Right hindlimb (tissue), 1 donor: ENCODE data around the gene PSMD13.
"Not testable (repeated sequence)": the region's sequence is repeated elsewhere in the genome, so short reads cannot be mapped to it uniquely, and the experiment has no call there.

Experiments
- DNase-seq: peaks from one replicate; pipeline ENCODE4 v3.0.0-alpha.2; 2018

The PSMD13 gene

DNA sequence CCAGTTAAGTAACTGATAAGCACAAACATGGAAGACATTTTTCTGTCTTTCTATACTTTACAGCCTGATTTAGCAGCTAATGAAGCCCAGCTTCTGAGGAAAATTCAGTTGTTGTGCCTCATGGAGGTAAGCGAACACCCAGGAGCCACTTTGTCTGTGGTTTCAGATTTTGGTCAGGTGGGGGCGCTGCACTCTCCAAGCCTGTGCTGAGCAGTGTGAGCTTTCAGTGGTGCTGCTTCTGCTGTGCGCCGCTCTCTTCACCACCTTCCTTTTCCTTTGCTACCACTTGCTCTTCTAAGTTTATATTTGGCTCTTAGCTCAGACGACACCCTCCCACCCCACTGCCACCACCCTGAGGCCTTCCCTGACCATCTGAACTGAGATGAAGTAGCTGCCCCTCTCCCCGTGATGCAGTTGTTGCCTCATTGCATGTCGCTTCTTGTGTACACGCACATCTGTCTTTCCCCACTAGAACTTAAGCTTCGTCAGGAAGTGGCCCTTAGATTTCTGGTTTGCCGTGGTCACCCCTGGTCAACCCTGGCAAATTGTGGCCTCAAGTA, 14.0 kb downstream of the PSMD13 start:
- peak; percentile 59 for DNase-seq

DNA sequence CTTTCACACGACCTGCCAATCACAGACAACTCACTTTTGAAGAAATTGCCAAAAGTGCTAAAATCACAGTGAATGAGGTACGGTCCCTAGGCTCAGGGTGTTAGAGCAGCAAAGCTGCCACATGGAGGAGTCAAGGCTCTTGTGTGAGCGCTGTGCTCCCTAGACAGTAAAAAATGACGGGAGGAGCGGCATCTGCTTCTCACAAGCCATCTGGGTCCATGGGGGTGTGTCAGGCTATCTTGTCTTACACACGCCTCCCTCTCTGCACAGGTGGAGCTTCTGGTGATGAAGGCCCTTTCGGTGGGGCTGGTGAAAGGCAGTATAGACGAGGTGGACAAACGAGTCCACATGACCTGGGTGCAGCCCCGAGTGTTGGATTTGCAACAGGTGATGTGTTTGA, 14.8 kb downstream of the PSMD13 start:
- no peak for DNase-seq

DNA sequence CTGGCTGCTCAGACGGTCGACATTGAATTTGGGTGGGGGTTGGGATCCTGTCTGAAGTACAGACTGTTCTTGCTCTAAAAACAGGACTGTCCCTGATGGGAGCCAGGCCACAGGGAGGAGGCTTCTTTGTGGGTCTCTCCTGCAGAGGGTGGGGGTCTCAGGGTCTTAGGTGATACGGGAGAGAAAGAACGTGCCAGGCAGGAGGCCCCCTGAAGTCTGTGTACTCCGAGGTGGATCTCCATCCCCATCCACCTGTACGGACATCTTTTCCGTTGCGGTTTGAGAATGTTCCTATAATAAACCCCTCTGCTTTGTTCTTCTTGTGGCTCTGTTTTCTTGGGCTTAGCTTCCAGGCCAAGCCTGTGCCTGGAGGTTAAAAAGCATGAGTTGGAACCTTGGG, 15.9 kb downstream of the PSMD13 start:
- no peak for DNase-seq

DNA sequence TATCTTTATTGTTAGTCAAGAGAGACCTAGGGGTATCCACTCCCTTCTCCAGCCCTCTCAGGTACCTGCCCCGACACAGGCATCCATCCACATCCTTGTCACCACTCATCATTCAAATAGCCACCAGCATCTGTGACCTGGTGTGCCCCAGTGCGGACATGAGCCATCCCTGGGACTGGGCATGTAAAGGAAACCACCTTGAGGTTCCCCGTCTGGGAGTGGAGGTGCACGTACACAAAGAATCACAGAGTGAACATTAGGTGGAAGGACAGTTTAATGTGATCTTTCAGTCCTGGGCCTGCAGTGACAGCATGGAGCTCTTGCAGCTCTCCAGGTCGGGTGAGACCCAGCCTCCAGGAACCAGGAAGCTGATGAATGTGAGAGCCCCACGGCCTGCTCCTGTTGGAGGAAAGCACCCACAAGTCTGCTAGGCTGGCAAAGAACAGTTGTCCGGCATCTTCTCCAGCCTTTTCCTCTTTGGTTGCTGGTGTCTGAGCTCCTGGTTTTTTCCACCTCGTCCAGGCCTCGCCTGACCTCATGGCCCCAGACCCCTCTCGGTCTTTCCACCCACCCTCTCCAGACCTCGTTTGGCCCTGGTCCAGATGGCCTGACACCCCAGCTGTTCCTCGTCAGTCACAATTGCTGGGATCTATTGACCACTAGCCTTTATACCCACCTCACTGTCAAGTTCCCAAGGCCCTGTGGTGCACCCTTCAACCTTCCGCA, 16.5 kb downstream of the PSMD13 start:
- DNase-seq: no peak

DNA sequence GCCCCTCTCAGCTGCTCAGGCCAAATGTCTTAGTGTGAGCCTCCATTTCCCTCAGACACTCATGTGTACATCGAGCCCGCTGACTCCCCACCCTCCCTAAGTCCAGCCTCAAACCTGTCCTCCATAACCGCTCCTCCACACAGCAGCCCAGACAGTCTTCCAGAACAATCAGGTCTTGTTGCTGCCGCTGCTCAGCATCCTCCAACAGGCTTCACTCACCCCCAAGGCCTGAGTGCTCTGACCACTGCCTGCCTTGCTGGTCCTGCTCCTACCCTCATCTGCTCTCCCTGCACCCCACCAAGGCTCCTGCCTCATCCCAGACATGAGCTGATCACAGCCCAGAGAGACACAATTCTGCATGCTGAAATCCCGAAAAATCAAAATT, 17.1 kb downstream of the PSMD13 start:
- no peak for DNase-seq

DNA sequence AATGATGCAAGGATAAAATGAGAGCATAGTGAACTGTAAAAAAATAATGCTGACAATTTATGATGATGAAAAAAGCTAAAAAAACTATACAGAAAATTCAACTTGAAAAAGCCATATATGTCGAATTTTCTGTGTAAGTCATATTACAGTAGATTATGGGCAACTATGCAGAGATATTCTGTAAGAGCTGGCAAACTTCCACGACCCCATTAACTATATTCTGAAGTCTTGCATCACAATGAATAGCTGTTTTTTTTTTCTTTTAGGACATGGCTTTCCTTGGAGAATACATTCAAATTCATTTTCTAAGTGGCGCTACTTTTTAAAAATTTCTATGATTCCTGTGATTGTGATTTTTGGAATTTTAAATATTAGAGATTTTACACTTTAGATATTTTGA, 18.4 kb downstream of the PSMD13 start:
- no peak for DNase-seq

DNA sequence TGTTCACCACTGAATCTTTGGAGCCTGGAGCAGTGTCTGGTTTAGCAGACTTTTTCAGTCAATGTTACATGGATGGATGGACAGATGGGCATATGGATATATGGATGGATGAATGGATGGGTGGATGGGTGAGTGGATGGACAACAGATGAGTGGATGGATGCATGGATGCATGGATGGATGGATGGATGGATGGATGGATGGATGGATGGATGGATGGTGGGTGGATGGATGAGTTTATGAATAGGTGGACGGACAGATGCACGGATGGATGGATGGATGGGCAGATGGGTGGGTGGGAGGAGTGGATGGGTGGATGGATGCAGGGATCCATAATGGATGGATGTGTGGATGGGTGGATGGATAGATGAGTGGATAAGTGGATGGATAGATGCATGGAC, 19.0 kb downstream of the PSMD13 start:
- no peak for DNase-seq

DNA sequence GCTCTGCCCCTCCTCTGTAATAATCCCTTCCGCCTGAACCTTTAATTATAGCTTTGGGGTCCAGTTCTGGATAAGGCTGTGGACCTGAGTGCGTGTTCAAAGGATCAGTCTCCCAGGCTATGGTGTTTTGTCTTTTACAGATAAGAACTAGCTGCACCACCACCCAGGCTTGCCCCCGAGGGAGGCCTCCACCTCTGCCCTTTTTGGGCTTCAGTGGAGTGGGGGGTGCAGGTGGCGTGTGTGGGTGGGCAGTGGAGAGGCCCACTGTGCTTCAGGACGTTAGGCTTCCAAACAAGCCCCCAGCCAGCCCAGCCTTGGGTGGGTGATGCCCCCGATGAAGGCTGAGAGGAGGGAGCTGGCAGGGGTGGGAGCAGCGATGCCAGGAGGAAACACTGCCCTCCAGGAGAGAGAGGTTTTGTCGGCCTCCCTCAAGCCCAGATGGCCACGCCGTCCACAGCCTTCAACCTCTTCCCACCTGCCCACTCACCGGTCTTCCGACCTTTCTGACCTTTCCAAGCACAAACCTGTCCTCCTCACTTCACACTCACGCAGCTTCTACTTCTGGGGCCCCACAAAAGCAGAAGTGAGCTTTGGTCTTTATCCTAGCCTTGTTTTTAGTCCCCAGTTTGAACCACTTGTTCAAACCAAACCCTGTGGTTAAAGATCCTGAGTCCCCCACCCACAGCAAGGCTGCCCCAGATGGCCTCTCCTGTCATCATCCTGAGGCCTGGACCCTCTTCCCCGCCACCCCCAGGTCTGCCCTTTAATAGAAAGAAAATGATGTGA, 20.4 kb downstream of the PSMD13 start:
- DNase-seq: no peak

DNA sequence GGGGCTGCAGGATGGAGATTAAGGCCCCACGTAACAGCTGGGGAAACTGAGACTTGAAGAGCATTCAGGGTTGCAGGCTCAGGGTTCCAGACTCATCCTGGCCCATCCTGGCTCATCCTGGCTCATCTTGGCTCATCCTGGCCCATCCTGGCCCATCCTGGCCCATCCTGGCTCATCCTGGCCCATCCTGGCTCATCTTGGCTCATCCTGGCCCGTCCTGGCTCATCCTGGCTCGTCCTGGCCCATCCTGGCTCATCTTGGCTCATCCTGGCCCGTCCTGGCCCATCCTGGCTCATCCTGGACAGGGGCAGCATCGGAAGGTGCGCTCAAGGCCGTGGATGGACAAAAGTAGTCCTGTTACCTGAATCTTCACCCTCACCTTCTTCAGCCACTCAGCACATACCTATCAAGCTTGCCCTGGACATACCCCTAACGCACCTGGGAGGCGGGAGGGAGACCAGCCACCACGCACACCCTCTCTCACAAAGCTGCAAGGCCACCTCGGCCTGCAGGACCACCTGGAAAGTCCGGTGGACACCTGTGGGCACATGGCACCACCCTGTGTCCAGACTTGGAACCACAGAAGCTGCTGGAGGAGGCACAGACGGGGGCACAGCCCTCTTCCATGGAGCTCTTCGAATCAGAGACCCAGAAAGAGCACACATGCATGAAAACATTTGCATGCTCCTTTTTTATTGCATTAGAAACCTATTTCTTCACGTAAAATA, 21.2 kb downstream of the PSMD13 start:
- no peak for DNase-seq

DNA sequence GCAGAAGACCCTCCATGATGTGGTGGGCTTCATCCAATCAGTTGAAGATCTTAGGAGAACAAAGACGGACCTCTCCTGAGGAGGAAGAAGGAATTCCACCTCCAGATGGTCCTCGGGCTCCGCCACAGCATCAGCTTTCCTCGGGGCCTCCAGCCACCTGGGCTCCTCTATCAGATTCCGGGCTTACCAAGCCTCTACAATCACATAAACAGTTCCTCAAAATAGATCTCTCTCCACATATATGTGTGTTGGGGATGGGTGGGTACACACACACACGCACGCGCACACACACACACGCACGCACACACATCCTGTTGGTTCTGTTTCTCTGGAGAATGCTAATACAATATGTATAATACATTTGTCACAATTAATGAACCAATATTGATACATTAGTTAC, 22.6 kb downstream of the PSMD13 start:
- DNase-seq: no peak

DNA sequence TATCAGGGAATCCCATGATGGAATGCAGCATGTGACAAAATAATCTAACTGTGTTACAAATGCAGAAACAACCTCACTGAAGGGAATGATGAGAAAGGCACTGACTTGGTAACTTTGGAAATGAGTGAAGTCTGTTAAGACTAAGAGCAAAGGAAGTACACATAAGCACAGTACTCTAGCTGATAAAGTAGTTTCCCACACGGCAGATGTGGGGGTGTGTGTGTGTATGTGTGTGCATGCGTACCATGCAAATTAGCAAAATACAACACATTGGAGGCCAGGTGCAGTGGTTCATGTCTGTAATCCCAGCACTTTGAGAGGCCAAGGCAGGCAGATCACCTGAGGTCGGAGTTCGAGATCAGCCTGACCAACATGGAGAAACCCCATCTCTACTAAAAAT, 24.8 kb downstream of the PSMD13 start:
- no peak for DNase-seq

DNA sequence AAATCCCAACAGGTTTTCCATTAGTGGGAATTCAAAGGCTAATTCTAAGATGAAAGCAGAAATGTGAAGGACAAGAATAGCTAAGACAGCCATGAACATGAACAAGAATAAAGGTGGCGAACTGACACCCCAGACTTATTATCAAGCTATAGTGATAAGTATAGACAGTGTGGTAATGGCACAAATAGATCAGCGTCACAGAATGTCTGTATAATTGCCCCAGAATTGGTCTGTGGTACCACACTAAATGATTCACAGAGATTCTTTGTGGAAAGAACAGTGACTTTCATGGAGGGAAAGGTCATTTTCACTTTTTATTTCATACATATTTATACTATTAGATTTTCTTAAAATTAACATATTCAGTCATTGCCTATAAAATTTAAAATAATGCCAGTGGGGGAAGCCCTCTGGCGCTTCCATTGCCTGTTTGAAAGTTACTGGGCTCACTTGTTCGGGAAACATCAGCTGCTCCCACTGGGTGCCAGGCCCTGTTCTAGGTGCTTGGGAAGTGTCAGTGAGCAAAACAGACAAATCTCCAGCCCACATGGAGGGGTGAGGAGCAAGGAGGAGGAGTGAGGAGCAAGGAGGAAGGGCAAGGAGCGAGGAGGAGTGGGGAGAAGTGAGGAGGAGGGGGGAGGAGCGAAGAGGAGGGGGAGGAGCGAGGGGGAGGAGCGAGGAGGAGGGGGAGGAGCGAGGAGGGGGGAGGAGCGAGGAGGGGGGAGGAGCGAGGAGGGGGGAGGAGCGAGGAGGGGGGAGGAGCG, 30.1 kb downstream of the PSMD13 start:
- no peak for DNase-seq

DNA sequence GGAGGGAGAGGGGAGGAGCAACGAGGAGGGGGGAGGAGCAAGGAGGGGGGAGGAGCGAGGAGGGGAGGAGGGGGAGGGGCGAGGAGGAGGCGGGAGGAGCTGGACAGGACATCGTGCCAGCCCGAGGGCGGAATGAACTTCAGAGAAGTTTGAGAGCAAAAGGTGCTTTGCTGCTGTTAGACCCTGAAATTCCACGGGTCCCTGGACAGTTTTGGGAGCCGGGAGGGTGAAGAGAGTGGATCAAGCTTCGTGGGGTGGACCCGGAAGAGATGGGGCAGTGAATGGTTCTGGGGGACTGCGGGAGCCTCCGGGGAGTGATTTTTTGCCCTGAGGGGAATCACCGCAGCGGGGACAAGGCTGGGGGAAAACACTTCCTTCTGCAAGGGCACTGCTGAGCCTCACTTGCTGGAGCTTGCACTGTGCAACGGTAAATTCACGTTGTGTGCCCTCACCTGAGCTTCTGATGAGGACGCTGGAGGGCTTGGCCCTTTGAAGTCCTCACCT, 30.8 kb downstream of the PSMD13 start:
- no peak for DNase-seq

DNA sequence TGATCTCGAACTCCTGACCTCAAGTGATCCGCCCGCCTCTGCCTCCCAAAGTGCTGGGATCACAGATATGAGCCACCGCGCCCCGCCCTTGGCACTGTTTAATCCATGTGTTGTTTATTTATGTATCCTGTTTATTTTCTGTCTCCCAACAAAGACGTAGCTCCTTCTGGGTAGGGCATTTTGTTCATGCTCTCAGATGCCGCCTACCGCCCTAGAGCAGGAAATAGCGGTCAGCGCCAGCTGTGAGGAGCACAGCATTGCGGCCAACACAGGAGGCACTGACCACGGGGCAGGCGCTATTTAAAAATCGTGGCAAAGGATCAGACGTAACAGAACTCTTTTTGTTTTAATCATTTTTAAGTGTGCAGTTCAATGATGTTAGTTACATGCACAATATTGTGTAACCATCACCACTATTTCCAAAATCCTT, 32.0 kb downstream of the PSMD13 start:
- DNase-seq: not testable (repeated sequence)

DNA sequence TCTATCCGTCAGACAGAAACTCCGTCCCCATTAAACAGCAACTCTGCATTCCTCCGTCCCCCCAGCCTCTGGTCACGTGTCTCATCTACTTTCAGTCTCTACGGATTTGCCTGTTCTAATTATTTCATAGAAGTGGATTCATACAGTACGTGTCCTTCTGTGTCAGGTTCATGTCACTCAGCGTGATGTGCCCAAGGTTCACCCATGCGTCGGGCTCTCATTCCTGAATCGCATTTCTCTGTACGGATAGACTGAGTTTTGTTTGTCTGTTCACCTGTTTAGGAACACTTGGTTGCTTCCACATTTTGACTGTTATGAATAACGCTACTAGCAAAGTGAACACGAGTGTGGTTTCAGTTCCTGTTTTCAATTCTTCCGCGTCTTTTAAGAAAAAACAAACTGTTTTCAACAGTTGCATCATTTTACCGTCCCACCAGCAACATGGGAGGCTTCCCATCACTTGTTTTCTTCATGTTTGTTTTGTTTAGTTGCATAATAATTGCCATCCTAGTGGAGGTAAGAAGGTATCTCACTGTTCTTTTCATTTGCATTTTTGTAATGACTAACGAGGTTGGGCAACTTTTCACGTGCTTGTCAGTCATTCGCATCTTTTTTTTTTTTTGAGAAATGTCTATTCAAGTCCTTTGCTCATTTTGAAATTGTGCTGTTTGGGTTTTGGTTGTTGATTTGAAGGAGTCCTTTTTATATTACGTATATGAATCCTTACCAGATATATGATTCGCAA, 32.5 kb downstream of the PSMD13 start:
- no peak for DNase-seq

DNA sequence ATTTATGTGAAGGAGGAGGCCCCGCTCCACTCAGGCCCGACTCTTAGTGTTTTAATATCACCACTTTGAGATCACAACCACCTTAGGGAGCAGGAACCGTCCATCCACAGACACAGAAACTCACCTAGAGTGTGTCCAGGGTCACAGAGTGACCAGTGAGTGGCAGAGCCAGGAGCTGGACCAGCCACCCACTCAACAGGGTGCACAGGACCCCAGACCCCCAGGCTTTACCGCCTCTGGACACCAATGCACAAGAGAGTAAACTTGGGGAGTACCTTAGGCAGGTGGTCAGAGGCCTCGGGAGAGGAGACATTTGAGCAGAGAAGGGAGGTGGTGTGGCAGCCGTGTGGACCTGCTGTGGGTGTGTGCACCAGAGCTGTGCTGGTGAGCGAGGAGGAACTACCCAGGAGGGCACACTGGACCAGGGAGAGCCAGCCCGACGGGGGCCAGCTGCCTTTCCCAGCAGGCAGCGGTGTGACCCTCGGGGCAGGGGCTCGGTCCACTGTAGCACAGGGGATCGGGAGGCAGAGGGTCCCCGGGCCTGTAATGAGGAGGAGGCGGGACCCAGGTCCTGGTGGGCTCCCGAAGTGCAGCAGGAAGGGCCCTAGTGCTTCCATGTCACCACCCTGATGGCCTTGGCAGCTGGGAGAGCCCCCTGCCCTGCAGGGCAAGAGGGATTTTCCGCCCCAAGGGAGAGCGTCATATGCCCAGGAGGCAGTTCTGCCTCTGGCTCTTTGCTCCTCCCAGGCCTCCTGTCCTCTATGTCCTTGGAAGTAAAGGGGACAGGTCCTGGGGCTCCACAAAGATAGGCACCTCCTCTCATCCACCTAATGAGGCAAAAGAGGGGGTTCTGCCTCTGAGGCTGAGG, 33.9 kb downstream of the PSMD13 start:
- no peak for DNase-seq

DNA sequence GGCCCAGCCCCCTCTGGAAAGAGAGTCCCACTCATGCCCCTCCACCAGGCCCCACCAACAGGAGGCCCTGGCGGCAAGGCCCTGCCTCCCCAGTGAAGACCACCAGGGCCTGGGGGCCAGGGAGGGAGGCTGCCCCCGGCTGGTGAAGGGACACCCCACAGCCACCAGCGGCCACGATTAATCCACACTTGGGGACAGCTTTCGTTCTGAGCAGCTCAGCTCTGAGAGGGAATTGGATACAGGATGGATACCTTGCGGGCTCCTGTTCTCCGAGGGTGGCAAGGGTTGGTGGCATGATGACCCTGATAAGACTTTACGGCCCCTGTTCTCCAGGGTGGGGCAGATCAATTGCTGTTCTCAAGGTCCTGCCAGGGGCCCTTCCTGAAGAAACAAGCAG, 34.5 kb downstream of the PSMD13 start:
- no peak for DNase-seq

DNA sequence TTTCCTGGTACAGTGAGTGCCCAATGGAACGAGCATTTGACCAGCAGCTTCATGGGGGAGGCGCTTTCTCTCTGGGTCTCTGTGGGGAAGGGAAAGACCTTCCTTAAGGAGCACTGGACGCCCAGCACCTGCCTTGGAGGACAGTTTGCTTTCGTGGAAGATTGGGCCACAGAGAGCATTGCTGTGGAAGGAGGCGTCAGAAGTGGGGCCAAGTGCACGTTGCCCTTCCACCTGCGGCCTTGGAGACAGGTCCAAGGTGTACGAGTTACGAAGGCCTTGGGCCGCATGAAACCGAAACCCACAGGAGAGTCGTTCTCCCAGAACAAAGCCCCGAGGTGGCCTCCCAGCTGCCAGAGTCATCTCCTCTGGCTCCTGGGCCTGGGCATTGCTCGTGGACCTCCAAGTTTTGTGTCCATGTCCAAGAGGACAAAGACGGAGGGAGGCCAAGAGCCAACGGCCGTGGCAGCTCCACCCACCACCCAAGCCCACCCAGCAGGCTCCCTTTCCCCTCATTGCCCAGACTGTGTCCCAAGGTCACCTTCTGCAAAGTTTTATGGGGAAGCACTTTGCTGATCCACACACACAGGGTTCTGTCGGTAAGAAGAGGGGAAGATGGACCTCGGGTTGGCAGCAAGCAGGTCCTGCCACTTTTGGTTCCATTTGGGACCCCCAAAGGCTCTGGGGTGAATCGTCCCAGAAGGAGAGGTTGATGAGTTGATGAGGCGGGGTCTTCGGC, 35.6 kb downstream of the PSMD13 start:
- DNase-seq: no peak

DNA sequence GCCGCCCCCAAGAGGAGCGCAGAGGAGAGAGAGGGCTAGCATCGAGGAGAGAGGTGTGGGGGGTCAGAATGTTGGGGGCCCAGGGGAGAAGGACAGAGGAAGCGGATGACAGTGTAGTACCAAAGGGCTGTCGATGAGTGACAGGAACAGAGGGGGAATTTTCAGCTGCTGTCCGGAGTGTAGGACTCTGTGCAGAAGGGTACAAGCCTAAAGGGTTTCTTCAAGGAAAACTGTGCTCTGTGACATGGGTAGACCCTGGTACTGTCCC, 36.1 kb downstream of the PSMD13 start:
- no peak for DNase-seq

DNA sequence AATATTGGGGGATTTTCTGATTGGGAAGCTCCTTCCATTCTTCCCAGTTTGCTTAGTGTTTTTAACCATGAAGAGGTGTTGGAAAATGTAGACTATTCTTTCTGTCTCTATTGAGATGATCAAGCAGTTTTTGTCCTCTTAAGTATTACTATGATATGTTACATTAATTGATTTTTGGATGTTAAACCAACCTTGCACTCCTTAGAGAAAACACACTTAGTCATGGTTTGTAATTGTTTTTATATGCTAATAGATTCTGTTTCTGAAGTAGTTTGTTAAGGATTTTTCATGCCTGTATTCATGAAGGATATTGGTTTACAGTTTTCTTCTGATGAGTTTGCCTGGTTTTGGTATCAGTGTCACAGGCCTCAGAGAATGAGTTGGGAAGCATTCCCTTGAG, 39.4 kb downstream of the PSMD13 start:
- no peak for DNase-seq
